ENCODE data around the gene EEFSEC.

EEFSEC gene

DNA sequence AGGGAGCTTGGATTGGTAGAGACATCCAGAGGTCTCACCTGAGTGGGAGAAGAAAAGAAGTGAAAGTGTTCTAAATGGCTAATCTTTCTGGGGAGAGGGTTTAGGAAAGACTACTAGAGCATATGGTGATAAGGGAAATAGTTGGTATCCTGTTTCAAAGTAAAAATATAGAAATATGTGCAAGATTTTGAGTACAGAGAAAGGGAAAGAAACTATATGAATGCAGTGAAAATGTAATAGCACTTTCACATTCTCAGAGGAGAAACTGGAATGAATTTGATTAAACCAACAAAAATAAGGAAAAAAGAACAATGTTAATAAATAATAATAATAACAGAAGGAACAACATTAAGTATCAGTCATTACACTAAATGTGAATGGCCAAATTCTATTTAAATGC is 194.0 kb downstream of the EEFSEC start:
- DNase-seq (ENCODE audit: low read depth in 1 of 2, low spot score in 1 of 2), result no peak

DNA sequence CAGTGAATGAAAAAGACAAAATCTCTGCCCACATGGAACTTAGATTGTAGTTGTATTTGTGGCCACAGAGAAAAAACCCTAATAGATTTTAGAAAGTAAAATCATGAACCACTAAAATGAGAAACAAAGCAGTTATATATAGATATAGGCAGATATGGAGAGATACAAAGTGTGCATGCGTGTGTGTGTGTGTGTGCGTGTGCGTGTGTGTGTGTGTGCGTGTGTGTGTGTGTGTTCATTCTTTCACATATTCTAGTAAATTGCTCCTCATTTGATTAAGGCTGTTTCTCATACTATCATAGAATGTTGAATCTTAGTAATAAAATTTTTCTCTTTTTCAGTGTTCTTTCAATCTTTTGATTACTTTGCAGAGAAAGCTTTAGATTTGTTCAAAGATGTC is 194.8 kb downstream of the EEFSEC start:
- no peak for DNase-seq (ENCODE audit: low read depth in 1 of 2, low spot score in 1 of 2)

DNA sequence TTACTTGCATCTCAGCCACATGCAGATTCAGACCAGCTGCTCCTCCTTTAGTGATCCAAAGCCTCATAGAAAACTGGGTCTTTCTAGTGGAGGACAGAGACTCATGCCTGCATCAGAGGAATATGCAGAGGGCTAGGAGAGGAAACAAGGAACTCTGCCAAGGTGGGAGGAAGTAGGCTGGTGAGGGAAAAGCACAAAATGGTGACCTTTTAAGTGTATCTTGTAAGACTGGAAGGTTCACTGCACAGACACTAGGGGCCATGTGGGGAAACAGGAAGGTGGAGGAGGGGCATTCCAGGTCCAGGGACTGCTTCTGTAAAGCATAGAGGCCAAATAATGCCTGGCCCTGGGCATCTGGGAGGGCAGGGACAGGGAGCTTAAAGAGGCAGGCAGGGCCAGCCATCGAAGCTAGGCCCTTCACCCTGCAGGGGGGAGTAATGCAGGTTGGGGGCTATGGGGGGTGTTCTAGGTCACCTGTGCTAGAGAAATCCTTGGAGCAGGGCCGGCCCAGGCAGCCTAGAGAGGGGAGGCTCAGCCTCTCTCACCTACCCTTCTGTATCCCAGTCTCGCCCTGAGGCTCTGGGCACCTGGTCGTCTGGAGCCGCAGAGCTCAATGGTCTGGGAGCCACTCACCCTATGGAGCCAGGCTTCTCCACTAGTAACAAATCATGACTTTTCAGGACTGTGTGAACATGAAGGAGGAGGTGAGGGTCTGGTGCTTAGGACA is 195.7 kb downstream of the EEFSEC start:
- DNase-seq (ENCODE audit: low read depth in 1 of 2, low spot score in 1 of 2), result no peak

DNA sequence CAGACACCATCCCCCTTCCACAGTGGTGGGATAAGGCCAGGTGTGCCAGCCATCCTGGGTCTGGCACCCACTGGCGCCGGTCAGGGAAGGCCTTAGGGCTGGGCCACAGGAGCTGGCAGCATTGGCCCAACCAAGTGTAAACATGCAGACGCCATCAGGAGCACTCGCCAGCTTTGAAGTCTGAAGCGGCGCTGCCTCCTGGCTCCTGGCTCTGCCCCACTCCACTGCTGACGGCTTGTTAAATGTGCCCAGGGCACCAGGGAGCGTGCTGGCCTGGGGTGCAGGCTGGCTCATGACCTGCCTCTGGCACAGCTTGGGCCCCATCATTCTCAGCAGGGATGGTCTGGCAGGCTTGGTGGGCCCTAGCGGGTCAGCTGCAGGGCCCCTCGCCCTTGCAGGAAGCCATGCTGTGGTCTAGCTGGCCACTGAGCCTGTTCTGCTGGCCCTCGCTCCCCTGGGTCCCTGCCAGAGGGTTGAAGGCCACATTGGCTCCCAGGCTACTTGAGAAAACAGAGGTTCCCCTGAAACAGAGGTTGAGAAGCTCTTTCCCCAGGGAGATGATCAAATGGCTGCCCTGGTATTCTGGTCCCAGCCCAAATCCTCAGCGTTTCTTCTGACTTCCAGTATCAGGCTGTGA is 196.8 kb downstream of the EEFSEC start:
- DNase-seq (ENCODE audit: low read depth in 1 of 2, low spot score in 1 of 2), result no peak

DNA sequence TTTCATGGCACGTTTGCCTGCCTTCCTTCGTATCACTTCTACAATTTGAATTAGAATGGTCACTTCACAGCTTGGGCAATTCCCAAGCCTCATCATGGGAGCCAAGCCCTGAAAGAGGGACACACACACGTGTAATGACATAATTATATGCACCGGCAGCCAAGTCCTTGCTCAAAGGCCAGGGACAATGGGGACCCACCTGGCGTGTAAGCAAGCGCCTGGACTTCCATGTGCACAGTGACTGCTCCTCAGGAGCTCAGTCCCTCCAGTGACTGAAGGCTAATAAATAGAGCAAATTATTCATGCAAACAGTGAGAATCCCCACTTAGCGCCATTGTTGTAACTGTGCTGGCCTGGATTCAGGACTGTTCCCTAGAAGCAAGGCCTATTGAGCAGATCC is 198.3 kb downstream of the EEFSEC start:
- DNase-seq (ENCODE audit: low read depth in 1 of 2, low spot score in 1 of 2), result no peak

DNA sequence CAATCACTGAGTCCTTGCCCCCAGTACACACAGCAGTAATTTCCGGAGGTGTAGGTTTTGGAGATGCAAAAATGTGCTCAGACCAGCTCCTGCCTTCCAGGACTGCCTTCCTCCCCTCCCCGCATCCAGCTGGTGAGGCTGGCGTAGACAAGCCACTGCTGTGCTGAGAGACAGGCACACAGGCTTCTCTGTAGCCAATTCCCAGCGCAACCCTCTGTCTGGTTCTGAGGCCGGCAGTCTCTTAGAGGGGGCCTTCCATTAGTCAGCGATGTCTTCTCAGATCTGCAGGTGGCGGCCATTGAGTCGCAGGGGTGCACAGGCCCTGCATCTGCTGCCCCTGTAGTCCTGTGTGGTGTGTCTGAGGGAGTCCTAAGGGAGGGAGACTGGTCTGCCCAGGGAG is 199.0 kb downstream of the EEFSEC start:
- DNase-seq (ENCODE audit: low read depth in 1 of 2, low spot score in 1 of 2), result no peak

DNA sequence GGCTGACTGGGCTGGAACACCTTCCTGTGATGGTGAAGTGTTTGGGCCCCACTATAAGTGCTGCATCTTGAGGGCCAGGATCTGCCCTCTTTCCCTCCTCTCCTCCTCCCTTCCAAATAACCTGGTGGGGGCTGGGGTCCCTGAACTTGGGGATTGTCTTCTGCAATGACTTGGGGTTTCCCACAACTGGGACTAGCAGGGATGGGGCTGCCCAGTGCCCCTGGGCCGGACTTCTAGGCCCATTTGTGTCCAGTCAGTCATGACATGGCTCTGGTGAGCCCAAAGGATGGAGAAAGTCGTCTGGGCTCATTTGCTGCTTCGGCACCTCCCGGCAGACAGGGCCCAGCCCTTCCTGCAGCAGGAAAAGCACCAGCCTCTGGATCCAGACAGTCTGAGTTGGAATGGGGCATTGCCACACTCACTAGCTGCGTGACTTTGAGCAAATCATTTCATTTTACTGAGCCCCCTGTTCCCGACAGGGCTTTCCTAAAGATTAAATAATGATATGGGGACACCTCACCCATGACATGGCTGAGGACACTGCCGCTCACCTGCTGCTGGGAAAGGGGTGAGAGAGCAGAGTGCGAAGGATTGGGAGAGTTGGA is 200.2 kb downstream of the EEFSEC start:
- DNase-seq (ENCODE audit: low read depth in 1 of 2, low spot score in 1 of 2), result no peak

DNA sequence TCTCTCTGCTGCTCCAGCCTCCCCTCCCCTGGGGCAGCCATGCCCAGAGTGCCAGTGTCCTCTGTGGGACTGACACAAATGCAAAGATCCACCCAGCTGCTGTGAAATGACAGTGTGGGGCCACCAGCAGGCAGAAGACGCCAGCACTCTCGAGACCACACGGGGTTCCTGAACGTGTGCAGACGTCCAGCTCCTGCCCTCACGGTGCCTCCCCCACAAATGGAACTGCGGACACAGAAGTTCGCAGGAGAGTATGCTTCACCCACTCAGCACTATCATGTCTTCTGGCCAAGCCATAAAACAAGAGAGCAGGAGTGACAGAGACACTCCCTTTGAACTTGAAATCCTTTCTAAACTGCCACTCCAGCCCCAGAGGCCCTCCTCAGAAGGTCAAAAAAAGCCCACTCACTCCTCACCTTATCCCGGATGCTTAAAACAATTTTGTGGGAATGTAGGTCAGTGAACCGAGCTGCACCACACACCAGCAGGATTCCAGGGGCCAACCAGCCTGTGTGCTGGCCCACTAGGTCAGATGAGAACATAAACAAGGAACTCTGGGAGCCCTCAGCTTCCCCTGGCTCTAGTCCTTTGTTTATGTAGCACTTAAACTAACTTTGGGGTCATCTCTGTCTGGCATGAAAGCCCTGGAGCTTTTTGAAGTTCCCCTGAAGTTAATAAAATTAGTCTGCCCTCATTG is 200.9 kb downstream of the EEFSEC start:
- DNase-seq (ENCODE audit: low read depth in 1 of 2, low spot score in 1 of 2), result no peak

DNA sequence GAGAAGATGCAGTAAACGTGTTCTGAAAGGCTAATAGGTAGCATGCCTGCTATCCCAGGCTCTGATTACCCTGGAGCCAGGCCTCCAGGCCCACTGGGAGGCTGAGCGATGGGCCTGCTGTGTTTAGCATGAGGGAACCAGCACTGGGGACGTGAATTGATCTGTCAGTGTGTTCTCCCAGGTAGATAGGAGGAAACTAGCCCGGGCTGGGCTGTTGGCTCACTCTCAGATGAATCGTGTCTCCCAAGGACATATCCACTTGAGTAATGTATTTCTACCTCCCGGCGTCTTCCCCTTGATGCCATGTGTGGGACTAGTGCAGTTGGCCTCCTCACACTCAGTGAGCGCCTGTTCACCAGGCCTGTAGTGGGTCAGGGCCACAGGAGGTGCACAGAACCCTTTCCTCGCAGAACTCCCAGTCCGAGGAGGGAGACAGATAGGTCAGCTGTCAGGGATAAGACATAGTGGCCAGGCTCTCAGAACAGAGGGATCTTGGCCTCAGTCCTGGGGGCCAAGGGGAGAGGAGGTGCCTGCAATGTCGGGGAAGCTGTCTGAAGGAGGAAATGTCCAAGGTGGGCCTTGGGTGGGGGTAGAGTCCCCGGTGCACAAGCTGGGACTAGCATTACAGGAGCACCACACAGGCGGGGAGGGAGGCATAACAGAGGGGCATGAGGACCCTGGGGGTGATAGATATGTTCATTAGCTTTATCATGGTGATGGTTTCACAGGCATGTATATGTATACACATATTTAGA is 201.7 kb downstream of the EEFSEC start:
- DNase-seq (ENCODE audit: low read depth in 1 of 2, low spot score in 1 of 2), result no peak

DNA sequence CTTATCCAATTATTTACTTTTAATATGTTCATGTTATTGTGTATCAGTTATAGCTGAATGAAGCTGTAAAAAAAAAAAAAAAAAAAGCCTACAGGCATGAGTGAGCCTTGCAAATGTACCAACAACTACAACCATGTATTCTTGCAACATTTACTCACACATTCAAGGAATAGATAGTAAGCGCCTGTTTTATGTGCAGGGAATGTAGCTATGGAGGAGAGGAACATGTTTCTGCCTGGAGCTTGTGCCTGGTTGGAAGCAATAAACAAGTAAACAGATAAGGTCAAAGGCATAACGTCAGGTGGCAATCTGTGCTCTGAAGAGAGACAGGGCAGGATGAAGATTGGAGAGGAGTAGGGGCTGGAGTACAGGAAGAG is 202.2 kb downstream of the EEFSEC start:
- no peak for DNase-seq (ENCODE audit: low read depth in 1 of 2, low spot score in 1 of 2)

DNA sequence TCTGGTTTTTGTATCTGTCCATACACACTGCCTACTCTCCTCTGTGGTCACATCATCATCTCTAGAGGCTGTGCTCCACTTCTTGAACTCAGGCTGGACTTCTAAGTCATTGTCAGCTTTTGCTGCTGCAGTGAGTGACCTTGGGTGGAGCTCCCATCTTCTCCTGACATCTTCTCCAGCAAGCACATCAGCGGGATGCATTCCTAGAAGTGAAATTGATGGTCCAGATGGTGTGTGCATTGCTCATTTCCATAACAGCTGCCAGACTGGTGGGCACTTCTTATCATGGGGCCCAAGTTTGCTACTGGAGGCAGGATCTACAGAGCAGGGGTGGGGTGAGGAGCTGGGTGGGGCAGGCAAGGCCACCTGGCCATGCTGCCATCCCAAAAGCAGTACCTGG is 203.5 kb downstream of the EEFSEC start:
- no peak for DNase-seq (ENCODE audit: low read depth in 1 of 2, low spot score in 1 of 2)

DNA sequence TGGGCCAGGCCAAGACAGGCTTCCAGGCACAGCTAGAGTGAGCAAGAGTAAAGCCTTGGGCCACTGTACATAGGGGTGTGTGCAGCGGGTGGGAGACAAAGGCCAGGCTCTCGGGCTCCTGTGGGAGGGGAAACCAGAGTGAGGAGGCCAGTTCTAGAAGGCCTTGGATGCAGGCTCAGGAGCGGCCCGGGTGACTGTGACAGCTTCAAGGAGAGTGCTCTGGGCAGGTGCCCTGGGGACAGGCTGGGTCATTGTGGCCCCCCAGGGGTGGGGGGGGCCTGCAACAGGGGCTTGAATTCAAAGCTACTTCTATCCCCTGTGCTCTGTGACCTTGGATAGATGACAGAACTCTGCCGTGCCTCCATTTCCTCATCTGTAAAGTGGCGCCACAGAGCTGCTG is 204.3 kb downstream of the EEFSEC start:
- DNase-seq (ENCODE audit: low read depth in 1 of 2, low spot score in 1 of 2), result no peak

DNA sequence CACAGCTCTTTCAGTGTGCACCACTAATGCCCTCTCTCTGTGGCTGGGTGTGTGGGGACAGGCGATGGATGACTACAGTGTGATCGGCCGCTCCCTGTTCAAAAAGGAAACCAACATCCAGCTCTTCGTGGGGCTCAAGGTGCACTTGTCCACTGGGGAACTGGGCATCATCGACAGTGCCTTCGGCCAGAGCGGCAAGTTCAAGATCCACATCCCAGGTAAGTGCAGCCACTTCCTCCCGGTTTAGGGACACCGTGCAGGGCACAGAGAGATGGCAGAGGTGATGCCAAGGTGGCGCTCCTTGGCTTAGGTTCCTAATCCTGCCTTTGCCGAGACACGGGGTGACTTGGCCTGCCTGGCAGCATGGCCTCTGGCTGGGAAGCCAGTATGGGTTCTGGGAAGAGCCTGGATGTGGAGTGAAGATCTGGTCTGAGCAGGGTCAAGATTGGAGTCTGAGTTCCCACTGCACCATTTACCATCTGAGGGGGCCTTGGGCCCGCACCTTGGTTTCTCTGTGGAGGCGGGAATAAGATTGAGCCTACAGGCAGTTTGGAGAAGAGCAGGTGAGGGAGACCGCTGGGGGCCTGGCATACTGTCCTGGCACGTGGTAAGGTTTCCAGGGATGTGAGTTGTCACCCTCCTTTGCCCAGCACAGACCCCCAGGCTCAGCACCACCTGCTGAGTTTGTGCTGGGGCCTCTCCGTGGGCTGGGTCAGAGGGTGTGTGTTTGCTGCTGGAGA is 205.0 kb downstream of the EEFSEC start:
- DNase-seq (ENCODE audit: low read depth in 1 of 2, low spot score in 1 of 2), result no peak

DNA sequence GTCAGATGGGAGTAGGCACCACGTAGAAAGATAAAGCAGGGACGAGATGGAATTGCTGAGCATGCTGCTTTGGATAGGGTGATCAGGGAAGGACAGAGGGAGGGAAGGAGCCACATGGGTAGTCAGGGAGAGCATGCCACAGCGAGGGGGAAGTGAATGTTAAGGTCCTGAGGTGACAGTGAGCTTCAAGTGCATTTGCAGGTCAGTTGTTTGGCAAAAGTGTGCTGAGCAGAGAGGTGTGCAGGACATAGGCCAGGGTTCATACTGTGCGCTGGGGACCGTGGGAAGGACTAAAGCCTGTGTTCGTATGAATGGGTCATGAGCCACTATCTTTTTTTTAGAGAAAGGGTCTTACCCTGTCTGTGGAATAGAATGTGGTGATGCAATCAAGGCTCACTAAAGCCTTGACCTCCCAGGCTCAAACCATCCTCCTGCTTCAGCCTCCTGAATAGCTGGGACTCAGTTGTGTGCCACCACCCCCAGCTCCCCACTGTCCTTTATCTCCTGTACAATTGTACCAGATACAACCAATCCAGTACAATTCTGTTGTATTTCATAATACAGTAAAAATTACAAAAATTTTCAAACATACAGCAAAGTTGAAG is 205.9 kb downstream of the EEFSEC start:
- no peak for DNase-seq (ENCODE audit: low read depth in 1 of 2, low spot score in 1 of 2)

DNA sequence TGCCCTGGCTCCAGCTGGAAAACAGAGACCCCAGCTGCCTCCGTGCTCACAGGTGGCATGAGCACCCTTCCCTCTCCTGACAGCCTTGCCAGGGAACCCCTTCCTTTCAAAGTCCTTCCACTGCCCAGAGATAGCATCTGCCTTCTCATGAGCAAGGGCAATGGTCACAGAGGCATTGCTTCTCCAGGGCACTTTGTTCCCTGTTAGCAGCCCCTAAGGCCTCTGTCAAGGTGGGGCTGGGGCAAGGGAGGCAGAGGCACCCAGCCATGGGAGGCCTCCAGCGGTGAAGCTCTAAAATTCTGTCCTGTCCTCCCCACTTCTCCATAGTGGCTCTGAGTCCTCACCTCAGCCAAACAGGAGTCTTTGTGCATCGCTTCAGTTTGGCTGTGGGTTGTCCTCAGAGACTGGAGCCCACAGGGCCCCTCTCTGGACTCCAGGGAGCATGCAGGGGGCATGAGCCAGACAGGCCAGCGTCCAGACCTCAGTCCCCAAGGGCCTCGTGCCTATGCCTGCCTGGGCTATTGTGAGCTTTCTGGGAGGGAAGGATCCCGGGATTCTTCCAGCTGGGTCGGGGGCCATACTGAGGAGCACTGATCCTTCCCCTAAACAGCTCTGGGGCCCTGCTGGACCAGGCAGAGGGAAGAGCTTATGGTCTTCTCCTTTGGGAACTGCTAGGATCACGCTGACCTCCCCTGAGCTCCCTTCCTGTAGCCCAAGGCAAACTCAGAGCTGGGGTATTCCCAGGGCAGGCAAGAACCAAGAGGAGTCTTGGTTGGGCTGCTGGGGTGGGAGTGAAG is 206.8 kb downstream of the EEFSEC start:
- no peak for DNase-seq (ENCODE audit: low read depth in 1 of 2, low spot score in 1 of 2)

DNA sequence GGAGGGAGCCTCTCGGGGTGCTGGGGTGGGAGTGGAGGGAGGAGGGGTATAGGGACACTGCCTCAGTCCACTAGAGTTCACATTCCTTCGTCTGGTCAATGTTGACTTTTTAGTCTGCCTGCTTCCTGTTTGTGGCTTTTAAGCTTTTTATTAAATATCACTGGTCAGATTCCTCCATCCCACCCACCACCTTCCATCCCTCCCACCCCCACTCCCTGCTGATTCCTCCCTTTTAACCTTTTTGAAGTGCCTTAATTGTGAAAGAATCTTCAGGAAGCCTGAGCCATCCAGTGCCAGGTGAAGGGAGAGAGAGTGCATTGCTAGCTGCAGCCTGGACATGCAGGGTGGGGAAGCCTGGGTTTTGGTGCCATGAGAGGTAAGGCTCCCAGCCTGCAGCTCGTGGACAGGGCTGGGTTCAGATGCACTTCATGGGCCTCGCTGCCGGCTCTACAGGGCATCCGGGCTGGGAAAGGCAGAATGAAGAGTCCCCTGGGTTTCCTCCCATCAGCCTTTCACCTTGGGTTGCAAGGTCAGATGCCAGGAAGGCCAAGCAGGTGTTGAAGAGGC is 207.5 kb downstream of the EEFSEC start:
- no peak for DNase-seq (ENCODE audit: low read depth in 1 of 2, low spot score in 1 of 2)

DNA sequence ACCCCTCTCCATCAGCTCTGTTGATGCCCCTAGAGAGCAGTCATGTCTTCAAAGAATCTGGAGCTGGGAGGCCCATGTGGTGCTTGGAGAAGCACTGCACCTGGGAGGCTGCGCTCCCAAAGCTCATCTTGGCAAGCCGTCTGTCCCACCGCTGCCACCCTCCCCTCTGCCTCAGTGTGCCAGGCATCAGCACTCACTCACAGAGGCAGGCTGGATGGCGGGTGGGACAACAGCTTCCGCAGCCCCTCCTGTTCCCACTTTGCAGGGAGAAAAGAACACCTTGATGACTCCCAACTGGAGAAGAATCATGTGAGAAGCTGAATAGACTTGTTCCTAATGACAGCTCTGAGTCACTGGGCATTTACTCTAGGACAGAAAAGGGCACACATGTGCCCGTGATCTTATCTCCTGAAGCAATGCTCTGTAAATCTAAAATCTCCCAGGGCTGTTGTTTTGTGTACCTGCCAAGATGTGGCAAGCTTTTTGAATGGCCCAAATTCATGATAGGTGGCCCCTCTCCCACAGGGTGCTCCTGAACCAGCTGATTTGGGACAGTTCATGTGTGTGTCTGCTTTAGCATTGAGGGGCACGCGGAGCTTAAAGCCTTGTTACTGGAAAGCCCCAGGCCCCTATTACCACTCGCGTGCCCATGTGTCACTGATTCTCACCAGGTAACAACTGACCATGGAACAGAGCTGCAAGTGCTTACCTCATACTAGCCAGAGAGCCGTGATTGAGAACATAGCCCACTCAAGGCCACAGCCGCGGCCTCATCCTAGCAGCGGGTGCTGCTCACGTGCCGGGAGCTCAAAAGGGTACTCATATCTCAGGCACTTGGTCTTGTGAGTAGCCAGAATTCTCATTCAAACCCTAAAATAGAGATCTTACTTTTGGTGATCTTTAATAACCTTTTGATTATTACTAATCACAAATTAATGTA is 209.0 kb downstream of the EEFSEC start:
- DNase-seq (ENCODE audit: low read depth in 1 of 2, low spot score in 1 of 2), result no peak

DNA sequence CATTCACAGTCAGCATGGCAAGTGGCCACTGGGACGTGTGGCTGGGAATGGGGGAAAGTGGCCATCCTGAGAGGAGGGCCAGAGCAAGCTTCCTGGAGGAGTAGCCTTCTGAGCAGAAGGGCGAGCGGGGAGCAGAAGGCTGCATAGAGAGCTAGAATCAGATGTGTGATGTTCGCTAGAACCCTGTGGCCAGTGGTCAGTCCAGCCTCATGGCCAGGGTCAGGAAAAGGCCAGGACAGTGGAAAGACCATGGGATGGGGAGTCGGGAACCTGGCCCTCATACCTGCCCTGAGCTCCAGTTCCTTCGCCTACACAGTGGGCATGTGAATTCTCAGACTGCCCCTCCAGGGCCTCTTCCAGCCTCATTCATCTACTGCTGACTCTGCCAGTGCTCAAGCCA is 211.0 kb downstream of the EEFSEC start:
- DNase-seq (ENCODE audit: low read depth in 1 of 2, low spot score in 1 of 2), result no peak
